Mammary epithelial cell (primary cell): ENCODE data around the gene WSCD1.

Experiments used
- CTCF ChIP-seq, 2 donors: IDR thresholded peaks in 1 of 2; conservative IDR thresholded peaks in 1 of 2; 2 replicates each; pipeline ENCODE4 v1.5.1; 2011 to 2012; ENCODE audit warnings: inconsistent platforms in 2 of 2, low read length in 2 of 2, mild to moderate bottlenecking in 2 of 2, control low read depth in 1 of 2, low read depth in 1 of 2; ENCODE audit not compliant: insufficient read depth in 1 of 2; ENCODE audit errors: extremely low read depth in 1 of 2
- EZH2 ChIP-seq: IDR thresholded peaks from 2 replicates; pipeline ENCODE4 v1.6.1; 2012; ENCODE audit warnings: low read length, inconsistent platforms, borderline replicate concordance

GRCh38 chr17:6173653-6174052 is 103.5 kb downstream of the WSCD1 start:
- TF ChIP-seq CTCF (conservative IDR thresholded peaks at IDR 0.05 in 1 of 2, IDR thresholded peaks at IDR 0.05 in 1 of 2; ENCODE audit: extremely low read depth in 1 of 2, insufficient read depth in 1 of 2, low read depth in 1 of 2, low read length in 2 of 2): no peak
- TF ChIP-seq EZH2: no peak
